WTC11 (cell line): Measurements from ENCODE around the gene SYMPK. TPM values are rescaled to one million over a fixed set of nuclear protein-coding genes. Genes with fewer than 3 reads are reported as not detected.

ENCODE experiments used
- ATAC-seq: fragments of 200-7000 bp; cut with Tn5 transposase; 2 replicates; pipeline ENCODE4 v1.10.0; 2021; ENCODE audit warnings: mild to moderate bottlenecking, moderate library complexity
- CTCF ChIA-PET: fragments of 300-600 bp; sonication (Branson Sonifier 250); formaldehyde crosslinking; loops from one replicate; lab custom pipeline; 2021; ENCODE audit warnings: antibody characterized with exemption; lab: Charles Lee
- POLR2A ChIA-PET: fragments of 350-600 bp; sonication (Branson Sonifier 250); formaldehyde crosslinking; loops from one replicate; lab custom pipeline; 2021; ENCODE audit warnings: antibody characterized with exemption; lab: Charles Lee
- DNase-seq: peaks from one replicate; pipeline ENCODE4 v3.0.0; 2021; ENCODE audit warnings: low spot score
- H3K27ac Mint-ChIP-seq: 2 replicates; pipeline ENCODE4 v1.8.0; 2021; ENCODE audit warnings: mixed read lengths
- H3K27me3 Mint-ChIP-seq: 2 replicates; pipeline ENCODE4 v1.8.0; 2021; ENCODE audit warnings: low read depth, mild to moderate bottlenecking, moderate library complexity, mixed read lengths
- H3K36me3 Mint-ChIP-seq: 2 replicates; pipeline ENCODE4 v1.8.0; 2021; ENCODE audit warnings: mixed read lengths
- H3K4me1 Mint-ChIP-seq: 2 replicates; pipeline ENCODE4 v1.8.0; 2022; ENCODE audit warnings: mixed read lengths
- H3K4me3 Mint-ChIP-seq: 2 replicates; pipeline ENCODE4 v1.8.0; 2021; ENCODE audit warnings: mild to moderate bottlenecking, moderate library complexity, mixed read lengths
- H3K9me3 Mint-ChIP-seq: 2 replicates; pipeline ENCODE4 v1.8.0; 2021; ENCODE audit warnings: mixed read lengths
- CBFB ChIP-seq: sonication (generic); formaldehyde crosslinking; IDR thresholded peaks from 2 replicates; pipeline ENCODE4 v1.8.1; 2022; ENCODE audit warnings: mild to moderate bottlenecking, low read depth, missing genetic modification reagents
- CREB1 ChIP-seq: sonication (generic); formaldehyde crosslinking; IDR thresholded peaks from 2 replicates; pipeline ENCODE4 v1.8.0; 2023; ENCODE audit warnings: mild to moderate bottlenecking, missing genetic modification reagents
- EMX1 ChIP-seq: fragments of 250-450 bp; sonication (Bioruptor Pico); IDR thresholded peaks from 2 replicates; pipeline ENCODE4 v1.8.0; 2021; ENCODE audit warnings: mild to moderate bottlenecking
- FOXK1 ChIP-seq: sonication (generic); formaldehyde crosslinking; IDR thresholded peaks from 2 replicates; pipeline ENCODE4 v1.8.0; 2022; ENCODE audit warnings: mild to moderate bottlenecking, moderate library complexity, missing genetic modification reagents
- FOXP4 ChIP-seq: sonication (generic); formaldehyde crosslinking; IDR thresholded peaks from 2 replicates; pipeline ENCODE4 v1.8.0; 2022; ENCODE audit warnings: mild to moderate bottlenecking, missing genetic modification reagents
- GRHL2 ChIP-seq: fragments of 250-450 bp; sonication (Bioruptor Pico); IDR thresholded peaks from 2 replicates; pipeline ENCODE4 v1.8.0; 2022; ENCODE audit warnings: mild to moderate bottlenecking, moderate library complexity; ENCODE audit not compliant: insufficient replicate concordance, severe bottlenecking
- GTF2I ChIP-seq: fragments of 250-450 bp; sonication (Bioruptor Pico); conservative IDR thresholded peaks from 2 replicates; pipeline ENCODE4 v1.4.0; 2021; ENCODE audit warnings: mild to moderate bottlenecking
- IRF1 ChIP-seq: sonication (generic); formaldehyde crosslinking; IDR thresholded peaks from 2 replicates; pipeline ENCODE4 v1.8.0; 2023; ENCODE audit warnings: missing genetic modification reagents
- JAZF1 ChIP-seq: fragments of 250-450 bp; sonication (Bioruptor Pico); IDR thresholded peaks from 2 replicates; pipeline ENCODE4 v1.9.0; 2021; ENCODE audit warnings: moderate library complexity, mild to moderate bottlenecking, inconsistent platforms
- MYBL2 ChIP-seq: sonication (generic); formaldehyde crosslinking; IDR thresholded peaks from 2 replicates; pipeline ENCODE4 v1.8.1; 2023; ENCODE audit warnings: mild to moderate bottlenecking, moderate library complexity, missing genetic modification reagents
- NR1H2 ChIP-seq: sonication (generic); formaldehyde crosslinking; IDR thresholded peaks from 2 replicates; pipeline ENCODE4 v1.9.0; 2021; ENCODE audit warnings: mild to moderate bottlenecking, moderate library complexity, missing genetic modification reagents
- NR2C2 ChIP-seq: sonication (generic); formaldehyde crosslinking; IDR thresholded peaks from 2 replicates; pipeline ENCODE4 v1.8.0; 2022; ENCODE audit warnings: mild to moderate bottlenecking, missing genetic modification reagents
- NR3C1 ChIP-seq: sonication (generic); formaldehyde crosslinking; conservative IDR thresholded peaks from 2 replicates; pipeline ENCODE4 v1.8.1; 2023; ENCODE audit warnings: low read depth, mild to moderate bottlenecking, missing genetic modification reagents
- OVOL2 ChIP-seq: fragments of 250-450 bp; sonication (Bioruptor Pico); IDR thresholded peaks from 2 replicates; pipeline ENCODE4 v1.9.0; 2021; ENCODE audit warnings: mild to moderate bottlenecking, borderline replicate concordance
- SMAD4 ChIP-seq: sonication (generic); formaldehyde crosslinking; IDR thresholded peaks from 2 replicates; pipeline ENCODE4 v1.8.0; 2022; ENCODE audit warnings: mild to moderate bottlenecking, missing genetic modification reagents
- TCF7 ChIP-seq: sonication (generic); formaldehyde crosslinking; IDR thresholded peaks from 2 replicates; pipeline ENCODE4 v1.8.0; 2022; ENCODE audit warnings: mild to moderate bottlenecking, low read depth, missing genetic modification reagents, moderate library complexity
- TEAD4 ChIP-seq: sonication (generic); formaldehyde crosslinking; IDR thresholded peaks from 2 replicates; pipeline ENCODE4 v1.8.0; 2022; ENCODE audit warnings: mild to moderate bottlenecking, missing genetic modification reagents
- USF1 ChIP-seq: sonication (generic); formaldehyde crosslinking; IDR thresholded peaks from 2 replicates; pipeline ENCODE4 v1.8.0; 2022; ENCODE audit warnings: mild to moderate bottlenecking, missing genetic modification reagents
- USF2 ChIP-seq: sonication (generic); formaldehyde crosslinking; IDR thresholded peaks from 2 replicates; pipeline ENCODE4 v1.8.1; 2023; ENCODE audit warnings: mild to moderate bottlenecking, missing genetic modification reagents, moderate library complexity
- ZMAT4 ChIP-seq: fragments of 250-450 bp; sonication (Bioruptor Pico); IDR thresholded peaks from 2 replicates; pipeline ENCODE4 v1.9.0; 2021; ENCODE audit warnings: mild to moderate bottlenecking
- ZNF121 ChIP-seq: sonication (generic); formaldehyde crosslinking; IDR thresholded peaks from 2 replicates; pipeline ENCODE4 v1.8.0; 2023; ENCODE audit warnings: missing genetic modification reagents
- ZNF317 ChIP-seq: sonication (generic); formaldehyde crosslinking; IDR thresholded peaks from 2 replicates; pipeline ENCODE4 v1.8.1; 2023; ENCODE audit warnings: low read depth, mild to moderate bottlenecking, moderate library complexity, missing genetic modification reagents, borderline replicate concordance
- ZNF423 ChIP-seq: fragments of 250-450 bp; sonication (Bioruptor Pico); IDR thresholded peaks from 2 replicates; pipeline ENCODE4 v2.1.2; 2022; ENCODE audit warnings: mild to moderate bottlenecking, moderate library complexity
- ZNF512 ChIP-seq: sonication (generic); formaldehyde crosslinking; IDR thresholded peaks from 2 replicates; pipeline ENCODE4 v1.8.1; 2022; ENCODE audit warnings: missing genetic modification reagents, borderline replicate concordance
- ZNF671 ChIP-seq: fragments of 250-450 bp; sonication (Bioruptor Pico); IDR thresholded peaks from 2 replicates; pipeline ENCODE4 v1.8.0; 2021; ENCODE audit warnings: mild to moderate bottlenecking
- total RNA-seq: library from RNA; stranded (reverse); gene quantifications from 3 replicates; pipeline ENCODE4 v1.2.3, GENCODE V29; 2021

Gene SYMPK
- total RNA-seq, 1 experiment from 2014 or later, result 106 TPM

- H3K9me3 Mint-ChIP-seq, result no peaks in the 10 kb centered on the region
- no peaks in the 10 kb centered on the region for H3K27me3 Mint-ChIP-seq
- ChIA-PET POLR2A (interaction anchor here (1.0 to 3.0 kb wide), 3 partner anchors 17 to 112 kb away, joined by 6 to 42 read pairs (median 6); partner anchors contain the start of genes FOXA3, SIX5 and SYMPK), CTCF (interaction anchor here (0.5 to 8.5 kb wide), 11 partner anchors 16 to 196 kb away, joined by 3 to 212 read pairs (median 4); partner anchors contain the start of genes CCDC61, FOXA3, MYPOP and RSPH6A)
- peak overlapping the region; percentile 76 for H3K4me3 Mint-ChIP-seq
- TF ChIP-seq TEAD4, result no peak
- no peak for TF ChIP-seq FOXP4 (CRISPR knock-in tag)
- TF ChIP-seq OVOL2 (CRISPR knock-in tag), result no peak
- no peak for TF ChIP-seq USF2 (CRISPR knock-in tag)
- no peak for TF ChIP-seq ZMAT4 (CRISPR knock-in tag)
- no peaks in the 10 kb centered on the region for H3K36me3 Mint-ChIP-seq
- no peak; the same call in 1 of the 2 replicates for ATAC-seq
- peaks cover 45% of the 10 kb centered on the region for H3K4me1 Mint-ChIP-seq
- no peak for DNase-seq
- peak overlapping the region; percentile 65 for H3K27ac Mint-ChIP-seq
Observed at GRCh38 chr19:45881082-45881908, 18.3 kb upstream of the SYMPK start.

GRCh38 chr19:45879971-45880370, 17.0 kb upstream of the SYMPK start:
- TF ChIP-seq NR1H2 (CRISPR knock-in tag) (no peak), MYBL2 (CRISPR knock-in tag) (no peak), IRF1 (CRISPR knock-in tag) (no peak), ZNF671 (CRISPR knock-in tag) (no peak), ZNF317 (no peak), USF1 (CRISPR knock-in tag) (no peak)
- TF ChIP-seq, all 79 proteins: peak for 0
- no peak for ATAC-seq
- ChIA-PET CTCF (interaction anchor here (8.5 kb wide), 1 partner anchor 15 kb away, joined by 212 read pairs; the partner anchor contains the start of genes FOXA3 and SYMPK), POLR2A (no interaction called here)
- H3K27ac Mint-ChIP-seq, result no peak overlapping the region
- H3K9me3 Mint-ChIP-seq, result no peaks in the 10 kb centered on the region
- DNase-seq, result no peak
- no peaks in the 10 kb centered on the region for H3K27me3 Mint-ChIP-seq
- peaks cover 55% of the 10 kb centered on the region for H3K4me1 Mint-ChIP-seq
- no peaks in the 10 kb centered on the region for H3K36me3 Mint-ChIP-seq
- no peak overlapping the region for H3K4me3 Mint-ChIP-seq

GRCh38 chr19:45879055-45879454, 16.1 kb upstream of the SYMPK start:
- ChIA-PET CTCF (interaction anchor here (8.5 kb wide), 1 partner anchor 14 kb away, joined by 212 read pairs; the partner anchor contains the start of genes FOXA3 and SYMPK), POLR2A (interaction anchor here (1.0 kb wide), 1 partner anchor 15 kb away, joined by 3 read pairs; no protein-coding TSS in a partner anchor)
- Mint-ChIP-seq H3K36me3 (no peaks in the 10 kb centered on the region), H3K4me3 (no peak overlapping the region), H3K27ac (no peak overlapping the region), H3K9me3 (no peaks in the 10 kb centered on the region), H3K4me1 (peaks cover 57% of the 10 kb centered on the region), H3K27me3 (no peaks in the 10 kb centered on the region)
- DNase-seq (no peak), ATAC-seq (no peak)
- TF ChIP-seq ZNF423 (CRISPR knock-in tag) (no peak), TCF7 (CRISPR knock-in tag) (no peak), SMAD4 (no peak), GRHL2 (CRISPR knock-in tag) (no peak), NR2C2 (CRISPR knock-in tag) (no peak), EMX1 (CRISPR knock-in tag) (no peak), NR3C1 (CRISPR knock-in tag) (no peak), ZNF121 (CRISPR knock-in tag) (no peak), CREB1 (no peak), JAZF1 (CRISPR knock-in tag) (no peak), GTF2I (CRISPR knock-in tag) (no peak), FOXK1 (CRISPR knock-in tag) (no peak), ZNF512 (CRISPR knock-in tag) (no peak), CBFB (CRISPR knock-in tag) (no peak), IRF1 (CRISPR knock-in tag) (no peak)
